Mesenchymal stem cell (in vitro differentiated cells and primary cell): Measurements from ENCODE around the gene BPIFB6.

Experiments used
- DNase-seq: peaks from one replicate; pipeline ENCODE4 v3.0.0-alpha.2; 2013
- H2AFZ ChIP-seq: one replicate; pipeline ENCODE4 v1.6.1; 2013; ENCODE audit warnings: low read depth, mild to moderate bottlenecking, control low read depth, inconsistent platforms, low read length, moderate library complexity
- H2AK5ac ChIP-seq: 2 replicates; pipeline ENCODE4 v1.6.1; 2013; ENCODE audit warnings: low read length, moderate library complexity, mild to moderate bottlenecking, inconsistent platforms; ENCODE audit not compliant: severe bottlenecking
- H2BK120ac ChIP-seq: one replicate; pipeline ENCODE4 v1.6.1; 2013; ENCODE audit warnings: low read depth, mild to moderate bottlenecking, inconsistent platforms, low read length, moderate library complexity
- H2BK12ac ChIP-seq, 2 experiments: one replicate each; pipeline ENCODE4 v1.6.1; 2013; ENCODE audit warnings: inconsistent platforms in 2 of 2, low read length in 2 of 2, mild to moderate bottlenecking in 2 of 2, moderate library complexity in 2 of 2, control low read depth in 1 of 2
- H2BK15ac ChIP-seq: one replicate; pipeline ENCODE4 v1.6.1; 2013; ENCODE audit warnings: mild to moderate bottlenecking, low read depth, inconsistent platforms; ENCODE audit not compliant: poor library complexity, severe bottlenecking
- H2BK5ac ChIP-seq: 2 replicates; pipeline ENCODE4 v1.6.1; 2013; ENCODE audit warnings: low read depth, mild to moderate bottlenecking, low read length, control low read depth, inconsistent platforms; ENCODE audit not compliant: poor library complexity, severe bottlenecking
- H3K14ac ChIP-seq, 2 experiments: one replicate each; pipeline ENCODE4 v1.6.1; 2013; ENCODE audit warnings: inconsistent platforms in 2 of 2, low read length in 2 of 2, control low read depth in 1 of 2, mild to moderate bottlenecking in 1 of 2, moderate library complexity in 1 of 2
- H3K18ac ChIP-seq, 2 experiments: one replicate each; pipeline ENCODE4 v1.6.1; 2013; ENCODE audit warnings: inconsistent platforms in 2 of 2, low read length in 2 of 2, control low read depth in 1 of 2, low read depth in 1 of 2, mild to moderate bottlenecking in 1 of 2
- H3K23ac ChIP-seq, 2 experiments: one replicate each; pipeline ENCODE4 v1.6.1; 2013; ENCODE audit warnings: inconsistent platforms in 2 of 2, low read length in 2 of 2, mild to moderate bottlenecking in 2 of 2, moderate library complexity in 2 of 2, control low read depth in 1 of 2
- H3K27ac ChIP-seq: 2 replicates; pipeline ENCODE4 v1.5.1; 2013; ENCODE audit warnings: mild to moderate bottlenecking, moderate library complexity, low read length, control low read depth, inconsistent platforms; ENCODE audit not compliant: poor library complexity, severe bottlenecking
- H3K27me3 ChIP-seq, 2 experiments: 2 replicates each; pipeline versions ENCODE4 v1.6.1 to v1.7.0; 2013; ENCODE audit warnings: low read length in 2 of 2, mild to moderate bottlenecking in 2 of 2, moderate library complexity in 2 of 2, control low read depth in 1 of 2, inconsistent platforms in 1 of 2; ENCODE audit not compliant: control insufficient read depth in 1 of 2, insufficient read depth in 1 of 2
- H3K36me3 ChIP-seq, 2 experiments: 2 replicates each; pipeline versions ENCODE4 v1.6.1 to v1.7.0; 2013; ENCODE audit warnings: low read length in 2 of 2, control low read depth in 1 of 2, inconsistent platforms in 1 of 2, low read depth in 1 of 2, mild to moderate bottlenecking in 1 of 2; ENCODE audit not compliant: insufficient read depth in 2 of 2, control insufficient read depth in 1 of 2
- H3K4ac ChIP-seq, 2 experiments: one replicate each; pipeline ENCODE4 v1.6.1; 2013; ENCODE audit warnings: inconsistent platforms in 2 of 2, low read length in 2 of 2, mild to moderate bottlenecking in 2 of 2, moderate library complexity in 2 of 2, control low read depth in 1 of 2, low read depth in 1 of 2
- H3K4me1 ChIP-seq: 2 replicates; pipeline ENCODE4 v1.6.1; 2013; ENCODE audit warnings: low read depth, low read length, control low read depth; ENCODE audit not compliant: control insufficient read depth, insufficient read depth
- H3K4me2 ChIP-seq: 2 replicates; pipeline ENCODE4 v1.6.1; 2013; ENCODE audit warnings: low read length, mild to moderate bottlenecking, inconsistent platforms; ENCODE audit not compliant: poor library complexity, severe bottlenecking
- H3K4me3 ChIP-seq, 2 experiments: 2 replicates each; pipeline versions ENCODE4 v1.5.1 to v1.7.0; 2013; ENCODE audit warnings: low read length in 2 of 2, mild to moderate bottlenecking in 2 of 2, control low read depth in 1 of 2, low read depth in 1 of 2; ENCODE audit not compliant: insufficient read depth in 1 of 2
- H3K79me1 ChIP-seq: replicated peaks from 2 replicates; pipeline ENCODE4 v1.6.1; 2013; ENCODE audit warnings: mild to moderate bottlenecking, control low read depth, low read length, inconsistent platforms; ENCODE audit not compliant: poor library complexity, severe bottlenecking
- H3K9ac ChIP-seq: 2 replicates; pipeline ENCODE4 v1.7.0; 2013; ENCODE audit warnings: mild to moderate bottlenecking, low read length, moderate library complexity
- H3K9me3 ChIP-seq: 2 replicates; pipeline ENCODE4 v1.7.0; 2013; ENCODE audit warnings: mild to moderate bottlenecking, low read length; ENCODE audit not compliant: control insufficient read depth
- H4K8ac ChIP-seq: one replicate; pipeline ENCODE4 v1.6.1; 2013; ENCODE audit warnings: inconsistent platforms, mild to moderate bottlenecking, low read length, moderate library complexity
- H4K91ac ChIP-seq: one replicate; pipeline ENCODE4 v1.6.1; 2013; ENCODE audit warnings: mild to moderate bottlenecking, low read length, inconsistent platforms
- WGBS: methylation state at CpG from one replicate; pipeline ENCODE4 v1.1.7; 2013; ENCODE audit warnings: mixed read lengths; 5-methylcytosine and 5-hydroxymethylcytosine counted together

The BPIFB6 gene

GRCh38 chr20:33033381-33033780 lies 1.9 kb downstream of the BPIFB6 start:
- no peak overlapping the region for H4K8ac ChIP-seq
- no peak overlapping the region for H2BK5ac ChIP-seq
- WGBS: 58% methylated on average over 5 of the region's 5 CpGs
- no peaks in the 10 kb centered on the region for H3K79me1 ChIP-seq
- DNase-seq: no peak
- H3K4me3 ChIP-seq: no peak overlapping the region
- H4K91ac ChIP-seq: no peak overlapping the region
- H3K9me3 ChIP-seq: peaks cover 3% of the 10 kb centered on the region
- H3K4ac ChIP-seq: no peak overlapping the region
- H2AK5ac ChIP-seq: no peak overlapping the region
- no peak overlapping the region for H2AFZ ChIP-seq
- H3K27me3 ChIP-seq: peaks cover 9 to 45% of the 10 kb centered on the region in 2 experiments
- no peak overlapping the region for H2BK12ac ChIP-seq
- H3K4me1 ChIP-seq: no peaks in the 10 kb centered on the region
- H3K9ac ChIP-seq: no peak overlapping the region
- no peak overlapping the region for H3K14ac ChIP-seq
- no peak overlapping the region for H3K4me2 ChIP-seq
- no peak overlapping the region for H3K18ac ChIP-seq
- H3K36me3 ChIP-seq: no peaks in the 10 kb centered on the region
- H2BK15ac ChIP-seq: no peak overlapping the region
- H3K23ac ChIP-seq: no peak overlapping the region
- H2BK120ac ChIP-seq: no peak overlapping the region
- no peak overlapping the region for H3K27ac ChIP-seq

- no peak overlapping the region for H2BK12ac ChIP-seq
- no peak overlapping the region for H2AFZ ChIP-seq
- H2BK5ac ChIP-seq: no peak overlapping the region
- H3K4me3 ChIP-seq: no peak overlapping the region
- H3K9me3 ChIP-seq: peaks cover 3% of the 10 kb centered on the region
- no peak overlapping the region for H3K9ac ChIP-seq
- H3K18ac ChIP-seq: no peak overlapping the region
- H2BK15ac ChIP-seq: no peak overlapping the region
- 65% methylated on average over 3 of the region's 5 CpGs for WGBS
- no peak overlapping the region for H3K4ac ChIP-seq
- DNase-seq: no peak
- no peaks in the 10 kb centered on the region for H3K4me1 ChIP-seq
- no peak overlapping the region for H2BK120ac ChIP-seq
- no peaks in the 10 kb centered on the region for H3K36me3 ChIP-seq
- H2AK5ac ChIP-seq: no peak overlapping the region
- H3K79me1 ChIP-seq: no peaks in the 10 kb centered on the region
- H4K91ac ChIP-seq: no peak overlapping the region
- no peak overlapping the region for H3K23ac ChIP-seq
- no peak overlapping the region for H3K14ac ChIP-seq
- no peak overlapping the region for H4K8ac ChIP-seq
- H3K27me3 ChIP-seq: peaks cover 4 to 45% of the 10 kb centered on the region in 2 experiments
- no peak overlapping the region for H3K27ac ChIP-seq
- H3K4me2 ChIP-seq: no peak overlapping the region
Measured at GRCh38 chr20:33034115-33034514, 2.7 kb downstream of the BPIFB6 start.

- H3K4me1 ChIP-seq: no peaks in the 10 kb centered on the region
- WGBS: 58% methylated on average over 6 of the region's 6 CpGs
- H3K36me3 ChIP-seq: no peaks in the 10 kb centered on the region
- H2BK15ac ChIP-seq: no peak overlapping the region
- H2BK120ac ChIP-seq: no peak overlapping the region
- no peak overlapping the region for H3K14ac ChIP-seq
- H3K79me1 ChIP-seq: no peaks in the 10 kb centered on the region
- no peak for DNase-seq
- H3K4me2 ChIP-seq: no peak overlapping the region
- no peak overlapping the region for H3K27ac ChIP-seq
- no peak overlapping the region for H4K8ac ChIP-seq
- no peak overlapping the region for H2BK12ac ChIP-seq
- H3K9ac ChIP-seq: no peak overlapping the region
- no peak overlapping the region for H3K18ac ChIP-seq
- H4K91ac ChIP-seq: no peak overlapping the region
- no peak overlapping the region for H3K23ac ChIP-seq
- no peak overlapping the region for H2AK5ac ChIP-seq
- peaks cover 4 to 44% of the 10 kb centered on the region in 2 experiments for H3K27me3 ChIP-seq
- H2AFZ ChIP-seq: no peak overlapping the region
- H2BK5ac ChIP-seq: no peak overlapping the region
- peaks cover 3% of the 10 kb centered on the region for H3K9me3 ChIP-seq
- H3K4ac ChIP-seq: no peak overlapping the region
- H3K4me3 ChIP-seq: no peak overlapping the region
Measured at GRCh38 chr20:33034901-33035492, 3.5 kb downstream of the BPIFB6 start.

GRCh38 chr20:33037456-33037855 lies 6.0 kb downstream of the BPIFB6 start:
- no peak overlapping the region for H3K18ac ChIP-seq
- H4K91ac ChIP-seq: no peak overlapping the region
- no peak overlapping the region for H2BK15ac ChIP-seq
- no peak overlapping the region for H3K14ac ChIP-seq
- H3K9ac ChIP-seq: no peak overlapping the region
- no peak overlapping the region for H3K4ac ChIP-seq
- H3K23ac ChIP-seq: no peak overlapping the region
- no peak overlapping the region for H2BK12ac ChIP-seq
- no peak for DNase-seq
- peaks cover 3 to 43% of the 10 kb centered on the region in 2 experiments for H3K27me3 ChIP-seq
- no peak overlapping the region for H3K4me3 ChIP-seq
- H3K4me1 ChIP-seq: no peaks in the 10 kb centered on the region
- H2AFZ ChIP-seq: no peak overlapping the region
- no peaks in the 10 kb centered on the region for H3K79me1 ChIP-seq
- H3K27ac ChIP-seq: no peak overlapping the region
- 66% methylated on average over 5 of the region's 5 CpGs for WGBS
- H4K8ac ChIP-seq: no peak overlapping the region
- H2BK5ac ChIP-seq: no peak overlapping the region
- no peak overlapping the region for H2BK120ac ChIP-seq
- peaks cover 3% of the 10 kb centered on the region for H3K9me3 ChIP-seq
- no peaks in the 10 kb centered on the region for H3K36me3 ChIP-seq
- H3K4me2 ChIP-seq: no peak overlapping the region
- H2AK5ac ChIP-seq: no peak overlapping the region
